MM.1S (cell line): ENCODE data around the gene WDR81.

ENCODE experiments used
- CTCF ChIP-seq: fragments of 300-600 bp; sonication (generic); IDR thresholded peaks from 2 replicates; pipeline ENCODE4 v1.5.1; 2016; ENCODE audit warnings: antibody characterized with exemption, low read length, mixed read lengths
- EZH2 ChIP-seq: fragments of 300-600 bp; sonication (generic); optimal IDR thresholded peaks from 2 replicates; pipeline ENCODE3; 2017; ENCODE audit warnings: low read depth, mild to moderate bottlenecking, antibody characterized with exemption, low read length, mixed read lengths
- EZH2phosphoT487 ChIP-seq: fragments of 300-600 bp; sonication (generic); IDR thresholded peaks from 2 replicates; pipeline ENCODE4 v1.6.1; 2018; ENCODE audit warnings: antibody characterized with exemption, low read length

- TF ChIP-seq CTCF (no peak), EZH2 (no peak), EZH2phosphoT487 (no peak)
These were observed 20.3 kb downstream of the WDR81 start for GRCh38 chr17:1744551-1745512.
